ENCODE data around the gene CD320.
"Not testable (repeated sequence)": the region's sequence is repeated elsewhere in the genome, so short reads cannot be mapped to it uniquely, and the experiment has no call there.

- not testable (repeated sequence) for TF ChIP-seq EZH2 (IDR thresholded peaks at IDR 0.05; ENCODE audit: insufficient read depth, poor library complexity, severe bottlenecking); EZH2phosphoT487 (IDR thresholded peaks at IDR 0.05; ENCODE audit: insufficient read depth, low read depth)
Observed at GRCh38 chr19:8291337-8291736, 16.8 kb downstream of the CD320 start.
